NCI-H1092 (cell line): ENCODE results near the gene FAM83C.

Source experiments
- DNase-seq: peaks from one replicate; lab custom pipeline; 2025; lab: John Stamatoyannopoulos, UW

The FAM83C gene

DNA sequence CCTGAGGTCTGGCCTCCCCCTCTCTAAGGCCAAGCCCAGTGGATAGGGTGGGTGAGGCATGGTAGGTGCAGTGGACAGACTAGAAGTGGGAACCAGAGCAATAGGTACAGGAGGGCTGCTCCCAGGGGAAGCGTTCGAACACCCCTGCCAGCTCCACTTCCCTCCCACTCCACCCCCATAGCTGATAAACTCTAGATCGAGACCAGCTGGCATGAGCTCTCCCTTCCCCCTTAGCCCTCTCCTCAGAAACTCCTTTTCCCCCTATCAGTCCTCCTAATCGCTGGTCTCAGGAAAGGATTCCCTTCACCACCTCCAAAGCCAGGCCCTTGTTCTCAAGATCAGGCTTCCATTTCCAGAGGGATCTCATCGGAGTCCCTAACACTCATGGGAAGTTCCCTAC, 6.0 kb upstream of the FAM83C start:
- DNase-seq: no peak

DNA sequence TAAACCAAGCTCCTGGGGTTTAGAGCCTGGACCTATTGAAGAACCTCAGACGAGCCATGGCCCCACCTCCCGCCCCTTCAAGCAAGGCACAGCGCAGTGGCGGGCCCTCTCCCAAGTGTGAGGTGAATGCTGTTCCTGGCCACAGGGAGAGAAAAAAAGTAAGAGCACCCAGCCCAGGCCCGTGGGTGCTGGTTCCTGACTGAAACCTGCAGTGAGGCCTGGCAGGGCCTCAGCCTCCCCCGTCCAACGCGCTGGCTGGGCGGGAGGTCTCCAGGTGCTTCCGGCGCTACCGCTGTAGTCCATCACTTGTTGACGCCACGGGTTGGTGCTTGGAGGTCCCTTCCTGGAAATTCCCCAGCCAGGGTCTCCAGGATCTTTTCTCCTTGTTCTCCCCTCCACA, 5.5 kb upstream of the FAM83C start:
- DNase-seq: no peak

DNA sequence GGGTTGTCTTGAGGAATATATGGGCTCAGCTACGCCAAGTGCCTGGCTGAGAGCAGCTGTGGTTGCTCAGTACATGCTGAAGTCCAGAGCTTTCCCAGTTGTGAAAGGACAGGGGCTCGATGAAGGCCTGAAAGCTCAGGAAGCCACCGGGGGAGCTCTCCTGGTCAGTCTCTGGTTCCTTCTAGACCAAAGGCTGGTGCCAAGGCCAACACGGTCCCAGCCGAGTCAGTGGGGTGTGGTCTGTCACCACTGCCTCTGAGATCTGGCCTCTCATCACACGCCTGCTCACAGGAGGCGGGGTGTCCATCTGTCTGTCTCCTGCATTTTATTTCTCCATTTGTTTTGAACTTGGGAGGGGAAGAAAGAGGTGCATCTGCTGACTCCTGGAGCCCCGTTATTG, 4.9 kb upstream of the FAM83C start:
- DNase-seq: no peak

DNA sequence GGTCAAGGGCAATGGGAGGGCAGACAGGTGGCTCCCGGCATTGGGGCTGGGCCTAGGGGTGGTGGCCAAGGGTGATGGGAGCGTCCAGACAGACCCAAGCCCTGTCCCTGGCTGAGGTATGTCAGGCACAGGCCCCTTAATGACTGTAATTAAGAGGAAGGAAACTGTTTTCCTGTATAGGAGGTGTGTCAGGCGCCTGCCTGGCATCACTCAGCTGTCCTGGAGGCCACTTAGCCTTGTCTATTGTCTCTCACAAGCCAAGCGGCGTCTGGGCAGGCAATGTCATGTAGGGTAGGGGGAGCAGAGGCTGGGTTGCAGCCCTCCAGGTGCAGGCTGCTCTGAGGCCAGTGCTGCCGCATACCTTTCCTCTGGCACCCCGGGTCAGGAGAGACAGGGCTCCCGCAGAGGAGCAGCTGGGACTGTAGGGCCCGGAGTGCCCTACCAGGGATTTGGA, 3.9 kb upstream of the FAM83C start:
- DNase-seq: no peak

DNA sequence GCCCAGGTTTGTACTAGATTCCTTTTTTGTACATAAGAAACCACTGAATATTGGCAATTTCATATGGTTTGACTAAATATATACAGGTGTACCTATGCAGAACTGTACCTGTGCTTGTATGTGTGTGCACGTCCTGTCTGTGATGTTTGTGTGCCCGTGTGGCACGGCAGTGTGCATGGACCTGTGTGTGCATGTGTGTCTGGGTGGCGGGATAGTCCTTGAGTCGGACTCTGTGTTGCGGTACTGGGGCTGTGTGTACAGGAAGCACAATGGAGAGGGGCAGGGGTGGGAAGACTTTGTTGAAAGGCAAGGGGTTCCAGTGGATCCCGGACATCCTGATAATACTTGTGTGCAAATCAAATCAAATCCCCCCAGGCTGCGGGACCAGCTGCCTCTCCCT, 3.4 kb upstream of the FAM83C start:
- no peak for DNase-seq

DNA sequence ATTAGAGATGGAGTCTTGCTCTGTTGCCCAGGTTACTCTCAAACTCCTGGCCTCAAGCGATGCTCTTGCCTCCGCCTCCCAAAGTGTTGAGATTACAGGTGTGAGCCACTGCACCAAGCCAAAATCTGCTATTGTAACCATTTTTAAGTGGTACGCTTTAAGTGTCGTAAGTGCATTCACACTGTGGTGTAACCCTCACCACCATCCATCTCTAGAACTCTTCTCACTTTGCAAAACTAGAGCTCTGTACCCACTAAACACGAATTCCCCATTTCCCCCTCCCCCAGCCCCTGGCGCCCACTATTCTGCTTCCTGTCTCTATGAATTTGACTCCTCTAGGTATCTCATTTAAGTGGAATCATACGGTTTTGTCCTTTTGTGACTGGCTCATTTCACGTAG, 2.8 kb upstream of the FAM83C start:
- no peak for DNase-seq

DNA sequence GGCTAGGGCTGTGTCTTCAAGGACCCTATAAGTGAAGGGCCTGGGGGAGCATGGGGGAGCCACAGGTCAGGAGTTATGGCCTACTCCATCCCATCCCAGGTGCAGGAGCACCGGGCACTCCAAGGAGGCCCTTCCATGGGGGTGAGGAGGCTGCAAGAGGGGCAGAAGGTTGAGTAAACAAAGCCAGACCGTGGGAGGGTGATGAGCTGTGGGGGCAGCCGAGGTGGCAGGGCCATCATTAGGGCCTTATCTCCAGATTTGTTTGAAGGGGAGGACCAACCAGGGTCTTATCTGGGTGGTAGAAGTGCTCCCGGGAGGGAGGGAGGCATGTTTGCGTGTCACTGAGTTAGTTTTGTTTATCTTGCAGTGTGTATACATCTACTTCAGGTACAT, 2.1 kb upstream of the FAM83C start:
- no peak for DNase-seq

DNA sequence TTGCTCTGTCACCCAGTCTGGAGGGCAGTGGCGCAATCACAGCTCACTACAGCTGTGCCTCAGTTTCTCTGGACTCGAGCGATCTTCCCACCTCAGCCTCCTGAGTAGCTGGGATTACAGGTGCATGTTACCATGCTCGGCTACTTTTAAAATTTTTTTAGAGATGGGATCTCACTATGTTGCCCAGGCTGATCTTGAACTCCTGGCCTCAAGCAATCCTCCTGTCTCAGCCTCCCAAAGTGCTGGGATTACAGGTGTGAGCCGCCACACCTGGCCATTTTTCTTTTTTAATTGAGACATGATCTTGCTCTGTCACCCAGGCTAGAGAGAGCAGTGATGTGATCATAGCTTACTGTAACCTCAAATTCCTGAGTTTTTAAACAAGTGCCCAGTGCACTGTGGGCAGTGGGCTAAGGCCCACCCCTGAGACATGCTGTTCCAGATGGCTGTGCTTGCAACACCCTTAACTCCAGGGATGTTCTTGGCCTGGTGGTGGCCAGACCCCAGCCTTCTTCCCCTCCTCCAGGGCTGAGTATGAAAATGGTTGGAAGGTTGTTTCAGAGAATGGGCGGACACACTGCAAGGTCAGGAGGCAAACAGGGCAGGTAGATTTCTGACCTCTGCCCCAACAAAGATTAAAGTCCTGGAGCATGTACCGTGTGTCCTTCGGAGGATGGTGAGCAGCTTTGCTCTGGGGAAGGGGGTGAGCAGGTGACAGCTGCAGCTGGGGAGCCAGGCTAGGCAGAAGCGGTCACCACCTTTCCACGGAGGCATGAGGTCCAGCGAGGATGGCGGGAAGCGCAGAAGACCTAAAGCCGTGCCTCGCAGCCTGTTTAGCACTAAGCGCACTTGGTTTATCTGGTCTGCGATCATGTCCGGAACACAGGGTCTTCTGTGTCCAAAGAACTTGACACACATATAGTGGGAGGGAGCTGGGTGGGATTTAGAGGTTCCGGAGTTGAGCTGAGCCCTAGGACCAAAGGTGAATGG, 1.4 kb upstream of the FAM83C start:
- no peak for DNase-seq

DNA sequence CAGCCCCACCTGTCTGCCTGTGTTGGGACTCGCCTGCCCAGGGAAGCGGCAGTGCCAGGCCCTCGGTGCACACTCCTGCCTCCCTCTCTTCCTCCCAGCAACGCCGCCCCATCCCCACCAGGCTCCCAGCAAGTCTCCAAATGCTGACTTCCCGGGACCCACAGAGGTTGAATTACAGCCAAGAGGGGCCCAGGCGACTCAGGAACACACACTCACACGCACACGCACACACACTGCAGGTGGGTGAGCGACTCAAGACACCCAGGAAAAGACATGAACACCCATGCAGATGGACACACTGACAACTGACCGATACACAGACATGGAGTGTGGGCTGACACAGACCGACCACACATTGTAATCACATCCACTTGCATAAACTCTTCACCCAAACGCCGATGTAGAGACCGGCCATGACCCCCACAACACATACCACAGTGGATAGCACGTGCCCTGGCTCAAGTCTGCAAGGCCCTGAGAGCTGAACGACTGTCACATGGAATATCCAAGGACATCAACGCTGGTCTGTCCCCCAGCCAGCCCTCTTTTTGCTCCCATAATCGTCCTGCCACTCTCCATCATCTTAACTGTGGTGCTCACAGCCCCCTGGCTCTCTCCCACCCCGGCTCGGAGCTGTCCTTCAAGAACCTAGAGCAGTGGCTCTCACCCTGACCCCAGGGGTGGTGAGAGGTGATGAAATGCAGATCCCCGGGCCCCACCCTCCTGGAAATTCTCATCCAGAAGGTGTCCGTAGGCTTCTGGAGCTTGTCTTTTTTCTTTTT, 470 bp upstream of the FAM83C start:
- DNase-seq: no peak

DNA sequence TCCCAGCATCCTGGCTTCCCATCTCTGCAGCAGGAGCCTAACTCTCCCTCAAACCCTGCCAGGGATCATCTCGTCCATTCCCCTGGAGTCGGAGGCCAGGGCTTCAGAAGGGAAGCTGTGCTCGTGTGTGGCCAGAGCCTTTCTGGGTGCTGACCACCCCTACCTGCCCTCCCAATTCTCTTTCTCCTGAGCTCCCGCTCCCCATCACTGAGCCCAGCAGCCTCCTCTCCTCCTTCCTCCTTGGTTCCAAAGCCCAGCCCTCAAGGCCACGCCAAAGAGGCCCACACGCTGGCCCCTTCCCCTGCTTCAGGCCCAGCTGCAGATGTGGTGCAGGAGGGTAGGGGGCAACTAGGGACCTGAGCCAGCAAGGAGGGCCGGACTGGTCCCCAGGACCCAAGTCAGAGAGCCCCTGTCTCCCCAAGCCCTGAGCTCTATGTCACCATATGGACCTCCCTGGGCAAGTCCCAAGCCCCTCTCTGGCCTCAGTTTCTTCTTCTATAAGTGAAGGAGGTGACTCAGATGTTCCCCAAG, 1.3 kb downstream of the FAM83C start:
- DNase-seq: no peak

DNA sequence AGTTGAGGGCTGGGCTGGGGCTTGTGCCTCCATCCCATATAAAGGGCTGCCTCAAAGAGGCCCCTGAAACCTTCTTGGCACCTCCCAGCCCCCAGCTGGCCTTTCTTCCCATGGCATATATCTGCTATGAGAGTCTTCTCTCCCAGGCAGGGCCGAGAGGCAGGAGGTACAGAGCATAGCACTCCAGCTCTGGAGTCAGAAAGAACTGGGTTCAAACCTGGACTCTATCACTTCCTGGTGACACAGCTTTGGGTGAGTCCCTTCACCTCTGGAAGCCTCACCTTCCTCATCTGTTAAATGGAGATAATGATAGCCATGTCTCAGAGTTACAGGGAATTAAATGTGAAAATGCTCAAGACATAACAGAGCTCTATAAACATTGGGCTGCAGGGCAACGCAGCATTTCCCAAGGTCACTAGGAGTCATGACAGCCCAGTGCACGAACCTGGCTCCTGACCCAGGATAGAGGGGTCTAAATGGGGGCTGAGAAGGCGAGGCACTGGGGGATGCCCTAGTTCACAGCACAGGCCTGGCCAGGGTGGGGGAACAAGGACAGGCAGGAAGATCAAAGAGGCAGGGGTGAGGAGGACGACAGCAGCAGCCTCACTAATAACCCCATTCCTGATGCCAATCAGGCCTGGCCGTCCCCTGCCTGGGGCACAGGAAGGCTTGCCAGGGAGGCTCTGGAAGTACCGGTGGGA, 1.9 kb downstream of the FAM83C start:
- DNase-seq: no peak

DNA sequence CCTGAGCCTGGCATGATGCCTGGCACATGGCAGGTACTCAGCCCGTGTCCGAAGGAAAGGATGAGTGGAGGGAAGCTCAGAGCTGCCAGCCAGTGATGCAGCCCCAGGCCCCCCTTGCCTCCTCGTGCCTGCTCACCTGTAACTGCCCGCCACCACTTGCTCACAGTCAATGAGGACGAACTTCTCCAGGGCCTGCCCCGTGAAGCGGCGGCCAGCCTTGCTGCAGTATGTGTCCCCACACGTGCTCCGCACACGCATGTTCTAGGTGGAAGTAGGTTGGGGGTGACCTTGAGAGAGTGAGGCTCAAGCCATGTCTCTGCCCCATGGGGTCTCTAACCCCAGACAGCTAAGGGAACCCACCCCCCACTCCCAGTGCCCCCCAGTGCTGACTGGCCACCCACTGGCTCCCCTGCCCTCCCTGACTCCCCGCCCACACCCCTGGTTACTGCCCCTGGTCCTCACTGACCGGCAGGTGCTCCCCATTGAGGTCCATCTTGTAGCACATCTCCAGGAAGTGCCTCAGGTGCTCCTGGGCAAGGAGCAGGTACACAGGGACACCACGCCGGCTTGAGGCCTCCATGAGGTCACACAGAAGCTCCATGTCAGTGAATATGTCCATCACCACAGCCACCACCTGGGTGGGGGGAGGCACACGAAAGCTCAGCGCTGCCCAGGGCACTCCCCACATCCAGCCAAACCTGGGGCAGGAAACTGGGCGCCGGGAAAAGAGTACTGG, 3.7 kb downstream of the FAM83C start:
- no peak for DNase-seq

DNA sequence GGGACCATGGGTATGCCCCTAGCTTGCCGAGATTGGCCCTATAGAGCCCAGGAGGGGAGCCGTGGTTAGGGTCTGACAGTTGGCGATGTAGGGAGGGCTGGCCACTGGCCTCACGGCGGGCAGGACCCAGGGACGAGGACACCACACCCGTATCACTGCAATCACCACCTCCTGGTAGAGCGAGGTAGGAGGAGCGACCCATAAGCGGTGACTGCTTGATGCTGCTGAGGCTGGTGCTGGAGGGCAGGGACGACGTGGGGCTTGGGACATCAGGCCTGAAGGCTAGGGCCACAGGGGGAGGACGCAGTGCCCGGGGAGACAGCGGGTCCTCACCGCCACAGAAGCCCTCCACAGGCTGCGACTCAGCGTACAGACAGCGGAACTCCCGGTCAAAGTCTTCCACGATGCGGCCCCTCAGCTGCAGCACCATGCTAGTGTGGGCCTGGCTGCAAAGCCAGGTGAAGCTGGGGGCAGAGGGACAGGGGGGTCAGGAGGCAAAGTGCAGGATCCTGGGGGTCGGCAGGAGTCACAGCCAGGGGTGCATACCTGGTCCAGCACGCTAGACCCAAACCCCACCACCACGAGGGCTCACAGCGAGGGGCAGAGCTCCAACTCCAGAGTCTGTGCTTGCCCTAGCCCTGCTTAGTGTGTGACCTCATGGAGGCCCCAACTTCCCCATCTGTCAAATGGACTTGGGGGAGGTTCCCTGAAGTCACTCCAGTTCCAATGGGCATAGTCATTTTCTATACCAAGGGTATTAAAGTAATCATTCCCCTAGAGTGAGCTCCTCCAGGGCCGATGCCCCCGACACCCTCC, 4.5 kb downstream of the FAM83C start:
- no peak for DNase-seq

DNA sequence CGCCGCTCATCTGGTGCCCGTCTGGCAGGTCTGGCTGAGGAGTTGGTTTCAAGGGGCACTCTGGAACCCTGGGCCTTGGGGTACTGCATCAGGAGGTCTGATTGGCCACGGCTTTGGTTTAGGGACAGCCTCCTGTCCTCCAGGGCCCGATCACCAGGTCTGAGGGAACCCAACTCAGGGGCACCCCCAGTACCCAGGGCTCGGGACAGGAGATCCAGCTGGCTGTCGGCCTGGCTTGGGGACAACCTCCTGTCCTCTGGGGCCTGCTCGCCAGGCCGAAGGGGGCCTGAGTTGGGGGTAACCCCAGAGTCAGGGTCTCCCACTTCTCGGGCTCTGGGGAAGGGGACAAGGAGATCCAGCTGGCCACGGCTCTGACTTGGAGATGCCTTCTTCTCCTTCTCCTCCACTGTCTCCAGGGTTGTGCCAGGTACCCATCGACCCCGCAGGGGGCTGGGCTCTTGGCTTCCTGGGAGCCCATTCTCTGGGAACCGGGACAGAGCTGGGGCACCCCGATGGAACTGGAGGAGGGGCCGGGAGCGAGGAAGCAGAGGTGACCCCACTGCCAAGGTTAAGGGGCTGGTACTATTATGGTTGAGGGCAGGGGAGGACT, 5.2 kb downstream of the FAM83C start:
- DNase-seq: no peak

DNA sequence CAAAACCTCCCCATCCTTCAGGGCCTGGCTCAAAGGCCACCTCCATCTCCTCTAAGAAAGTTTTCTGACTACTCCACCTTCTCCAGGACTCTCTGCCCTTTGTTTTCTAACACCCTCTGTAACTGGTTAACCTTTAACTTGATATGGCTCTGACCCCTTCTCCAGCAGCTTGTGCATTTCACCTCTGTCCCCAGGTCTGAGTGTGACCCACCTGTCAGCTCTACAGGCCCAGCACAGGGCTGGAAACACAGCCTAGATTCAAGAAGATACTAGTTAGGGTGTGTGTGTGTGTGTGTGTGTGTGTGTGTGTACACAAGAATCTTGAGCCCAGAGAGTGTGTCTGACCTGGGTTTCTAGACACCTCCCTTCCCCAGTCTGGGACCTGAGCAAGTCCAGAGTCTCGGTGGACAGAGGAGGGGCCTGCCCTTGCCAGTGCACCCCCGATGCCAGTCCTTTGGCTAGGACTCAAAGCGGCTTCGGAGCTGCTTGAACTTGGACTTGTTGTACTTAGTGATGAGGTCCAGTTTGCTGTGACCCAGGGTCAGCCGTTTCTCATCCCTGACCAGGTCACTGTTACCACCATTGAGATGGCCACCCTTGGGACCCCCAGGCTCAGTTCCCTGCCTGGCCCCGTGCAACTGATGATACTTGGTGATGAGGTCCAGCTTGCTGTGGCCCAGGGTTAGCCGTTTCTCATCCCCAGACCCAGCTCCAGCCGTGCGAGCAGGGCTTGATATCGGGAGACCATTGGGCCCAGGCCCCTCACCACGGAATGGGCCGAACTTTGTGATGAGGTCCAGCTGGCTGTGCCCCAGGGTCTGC, 5.9 kb downstream of the FAM83C start:
- no peak for DNase-seq

DNA sequence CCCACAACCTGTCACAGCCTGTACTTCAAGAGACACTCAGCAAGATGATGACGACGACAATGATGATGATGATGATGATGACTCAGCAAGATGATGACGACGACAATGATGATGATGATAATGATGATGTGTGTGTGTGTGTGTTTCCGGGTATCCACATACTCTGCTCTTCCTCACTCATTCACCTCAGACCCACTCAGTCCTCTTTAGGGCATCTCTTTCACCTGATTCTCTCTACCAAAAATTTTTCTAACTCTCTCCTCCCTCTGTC, 6.5 kb downstream of the FAM83C start:
- DNase-seq: no peak

DNA sequence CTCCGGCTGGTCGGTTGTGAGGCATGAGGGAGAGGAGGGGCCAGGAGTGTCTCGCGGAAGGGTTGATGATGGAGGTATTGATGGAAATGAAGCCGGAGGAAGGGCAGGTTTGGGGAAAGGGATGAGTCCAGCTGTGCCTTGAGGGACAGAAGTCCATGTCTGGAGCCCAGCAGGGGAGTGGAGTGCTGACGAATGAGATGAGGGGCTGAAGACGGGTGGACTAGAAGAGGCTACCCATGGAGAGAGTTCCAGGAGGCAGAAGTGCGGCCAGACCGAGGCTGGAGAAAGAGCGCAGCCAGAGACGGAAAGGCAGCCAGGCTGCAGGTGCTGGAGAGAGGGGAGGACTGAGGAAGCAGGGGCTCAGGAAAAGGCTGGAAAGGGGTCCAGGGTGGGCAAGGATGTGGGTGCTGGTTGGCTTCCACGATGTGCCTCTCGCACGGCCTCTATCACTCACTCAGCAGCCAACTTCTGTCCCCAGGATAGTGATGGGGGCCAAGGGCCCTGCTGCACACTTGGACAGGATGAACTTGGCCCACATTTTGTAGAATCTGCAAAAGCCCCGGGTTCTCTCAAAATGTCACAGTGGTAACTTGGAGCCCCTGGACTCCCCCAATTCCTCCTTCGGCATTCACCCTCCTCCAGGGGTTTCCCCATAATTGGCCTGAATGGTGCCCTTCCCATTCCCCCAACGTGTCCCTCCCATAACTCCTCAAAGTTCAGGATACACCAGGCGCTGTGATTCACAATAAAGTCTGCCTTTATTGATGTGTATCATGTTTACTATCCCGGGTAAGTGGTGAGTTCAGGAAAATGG, 7.0 kb downstream of the FAM83C start:
- no peak for DNase-seq

DNA sequence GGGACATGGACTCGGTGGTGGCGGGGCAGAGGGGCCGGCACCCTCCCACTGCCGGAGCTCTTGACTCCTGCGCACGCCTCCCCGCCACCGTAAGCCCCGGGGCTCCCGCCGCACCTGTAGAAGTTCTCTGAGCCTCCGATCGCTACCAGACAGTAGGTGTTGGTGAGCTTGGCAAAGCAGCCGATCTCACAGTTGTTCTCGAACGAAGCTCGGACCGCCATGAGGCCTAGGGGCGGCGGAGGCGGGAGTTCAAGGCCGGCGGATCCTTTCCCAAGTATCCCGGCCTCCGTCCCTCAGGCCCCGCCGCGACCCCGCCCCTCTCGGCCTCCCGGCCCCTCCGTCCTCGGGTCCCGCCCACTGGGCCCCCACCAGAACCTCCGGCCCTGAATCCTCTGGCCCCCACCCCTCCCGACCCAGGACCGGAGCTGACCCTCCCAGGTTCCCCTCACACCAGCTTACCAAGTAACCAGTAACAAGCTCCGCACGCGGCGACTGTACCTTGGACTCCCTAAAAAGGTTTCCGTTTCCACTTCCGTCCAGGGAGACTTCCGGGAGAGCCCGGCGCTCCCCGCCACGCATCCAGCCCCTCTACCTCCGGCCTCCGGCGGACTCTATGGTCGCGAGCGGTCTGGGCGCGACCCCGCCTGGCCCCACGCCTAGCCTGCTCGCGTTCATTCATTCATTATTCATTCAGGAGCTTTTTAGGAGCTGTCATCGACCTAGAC, 7.8 kb downstream of the FAM83C start, which contains the start of gene EIF6:
TSS of gene EIF6 (minus strand) at position 506 of the 725 bp plus-strand sequence. CDS start at position 221, 285 bp downstream.
- DNase-seq: peak; percentile 70
